K562 (cell line): ENCODE measurements around the gene ADAT3.

ENCODE experiments used
- ATF3 ChIP-seq, 2 experiments: fragments of 450-650 bp in 1 of 2; sonication (generic) in 1 of 2; formaldehyde crosslinking in 1 of 2; IDR thresholded peaks in 1 of 2; conservative IDR thresholded peaks in 1 of 2; 2 replicates each; pipeline versions ENCODE4 v1.6.1 to v1.8.1; 2016 to 2023; ENCODE audit warnings: mild to moderate bottlenecking in 2 of 2, moderate library complexity in 2 of 2, inconsistent platforms in 1 of 2, missing genetic modification reagents in 1 of 2
- FOXA1 ChIP-seq: fragments of 450-650 bp; IDR thresholded peaks from 2 replicates; pipeline ENCODE4 v1.6.1; 2016; ENCODE audit warnings: mild to moderate bottlenecking, borderline replicate concordance
- GABPB2 ChIP-seq: fragments of 250-450 bp; sonication (Bioruptor Pico); conservative IDR thresholded peaks from 2 replicates; pipeline ENCODE4 v1.5.1; 2021; ENCODE audit warnings: mild to moderate bottlenecking
- POLR2AphosphoS5 ChIP-seq: IDR thresholded peaks from 2 replicates; pipeline ENCODE4 v1.6.1; 2011; ENCODE audit warnings: mild to moderate bottlenecking, low read depth, low read length, moderate library complexity; ENCODE audit not compliant: control insufficient read depth, insufficient read depth
- ZNF384 ChIP-seq: IDR thresholded peaks from 2 replicates; pipeline ENCODE4 v1.6.1; 2012; ENCODE audit warnings: low read depth, low read length, improper control_type of control experiment
- TF ChIP-seq, protein P1 (sequence below), 2 experiments: fragments of 200-800 bp in 1 of 2; sonication (Bioruptor generic) in 1 of 2; sonication (generic) in 1 of 2; formaldehyde crosslinking in 1 of 2; IDR thresholded peaks in 1 of 2; conservative IDR thresholded peaks in 1 of 2; 2 replicates each; pipeline versions ENCODE4 v1.5.0 to v1.6.1; 2016 to 2020; ENCODE audit warnings: missing compliant biosample characterization in 1 of 2, missing genetic modification characterization in 1 of 2, missing genetic modification reagents in 1 of 2
- TF ChIP-seq, protein P2 (sequence below), 3 experiments: IDR thresholded peaks in 2 of 3; conservative IDR thresholded peaks in 1 of 3; 2 replicates each; pipeline ENCODE4 v1.5.1; 2011 to 2012; ENCODE audit warnings: low read length in 3 of 3, mild to moderate bottlenecking in 3 of 3, control low read depth in 2 of 3, improper control_type of control experiment in 1 of 3, inconsistent platforms in 1 of 3, low read depth in 1 of 3, mixed read lengths in 1 of 3, moderate library complexity in 1 of 3; ENCODE audit not compliant: insufficient read depth in 2 of 3

- no peak for TF ChIP-seq GABPB2 (CRISPR knock-in tag)
- TF ChIP-seq, protein P1, sequence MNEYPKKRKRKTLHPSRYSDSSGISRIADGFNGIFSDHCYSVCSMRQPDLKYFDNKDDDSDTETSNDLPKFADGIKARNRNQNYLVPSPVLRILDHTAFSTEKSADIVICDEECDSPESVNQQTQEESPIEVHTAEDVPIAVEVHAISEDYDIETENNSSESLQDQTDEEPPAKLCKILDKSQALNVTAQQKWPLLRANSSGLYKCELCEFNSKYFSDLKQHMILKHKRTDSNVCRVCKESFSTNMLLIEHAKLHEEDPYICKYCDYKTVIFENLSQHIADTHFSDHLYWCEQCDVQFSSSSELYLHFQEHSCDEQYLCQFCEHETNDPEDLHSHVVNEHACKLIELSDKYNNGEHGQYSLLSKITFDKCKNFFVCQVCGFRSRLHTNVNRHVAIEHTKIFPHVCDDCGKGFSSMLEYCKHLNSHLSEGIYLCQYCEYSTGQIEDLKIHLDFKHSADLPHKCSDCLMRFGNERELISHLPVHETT (CRISPR knock-in tag; conservative IDR thresholded peaks at IDR 0.05 in 1 of 2, IDR thresholded peaks at IDR 0.05 in 1 of 2), result no peak
- TF ChIP-seq ATF3 (IDR thresholded peaks at IDR 0.05), result no peak
- TF ChIP-seq ATF3 (CRISPR knock-in tag; conservative IDR thresholded peaks at IDR 0.05), result no peak
- no peak for TF ChIP-seq POLR2AphosphoS5
- no peak for TF ChIP-seq FOXA1
- TF ChIP-seq, protein P2, sequence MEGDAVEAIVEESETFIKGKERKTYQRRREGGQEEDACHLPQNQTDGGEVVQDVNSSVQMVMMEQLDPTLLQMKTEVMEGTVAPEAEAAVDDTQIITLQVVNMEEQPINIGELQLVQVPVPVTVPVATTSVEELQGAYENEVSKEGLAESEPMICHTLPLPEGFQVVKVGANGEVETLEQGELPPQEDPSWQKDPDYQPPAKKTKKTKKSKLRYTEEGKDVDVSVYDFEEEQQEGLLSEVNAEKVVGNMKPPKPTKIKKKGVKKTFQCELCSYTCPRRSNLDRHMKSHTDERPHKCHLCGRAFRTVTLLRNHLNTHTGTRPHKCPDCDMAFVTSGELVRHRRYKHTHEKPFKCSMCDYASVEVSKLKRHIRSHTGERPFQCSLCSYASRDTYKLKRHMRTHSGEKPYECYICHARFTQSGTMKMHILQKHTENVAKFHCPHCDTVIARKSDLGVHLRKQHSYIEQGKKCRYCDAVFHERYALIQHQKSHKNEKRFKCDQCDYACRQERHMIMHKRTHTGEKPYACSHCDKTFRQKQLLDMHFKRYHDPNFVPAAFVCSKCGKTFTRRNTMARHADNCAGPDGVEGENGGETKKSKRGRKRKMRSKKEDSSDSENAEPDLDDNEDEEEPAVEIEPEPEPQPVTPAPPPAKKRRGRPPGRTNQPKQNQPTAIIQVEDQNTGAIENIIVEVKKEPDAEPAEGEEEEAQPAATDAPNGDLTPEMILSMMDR (IDR thresholded peaks at IDR 0.05 in 2 of 3, conservative IDR thresholded peaks at IDR 0.05 in 1 of 3; ENCODE audit: insufficient read depth in 2 of 3, low read depth in 1 of 3, low read length in 3 of 3), result no peak
- no peak for TF ChIP-seq ZNF384
Observed at GRCh38 chr19:1936430-1936829, 31.2 kb downstream of the ADAT3 start.
